ENCODE data around the gene CENPVL2. TPM values are rescaled to one million over a fixed set of nuclear protein-coding genes. Genes with fewer than 3 reads are reported as not detected.
A peak's percentile ranks its signal among the peaks of the same experiment; 100 is the strongest.
"Not testable (repeated sequence)": the region's sequence is repeated elsewhere in the genome, so short reads cannot be mapped to it uniquely, and the experiment has no call there.

The CENPVL2 gene
- not detected for total RNA-seq

GRCh38 chrX:51682720-51683062 is at the start of gene CENPVL2:
Gene CENPVL2, minus strand, starts transcription at chrX:51682831. Its CDS starts 0 bp downstream, at chrX:51682831.
- ATAC-seq; DNase-seq (ENCODE audit: low spot score): not testable (repeated sequence)

GRCh38 chrX:51728202-51728601 is 45.6 kb upstream of the CENPVL2 start:
- no peak for DNase-seq (ENCODE audit: low spot score)
- ATAC-seq = no peak

GRCh38 chrX:51712943-51713647 is 30.5 kb upstream of the CENPVL2 start:
- not testable (repeated sequence) for DNase-seq (ENCODE audit: low spot score); ATAC-seq

- not testable (repeated sequence) for DNase-seq (ENCODE audit: low spot score); ATAC-seq
Observed at GRCh38 chrX:51710277-51711164, 27.9 kb upstream of the CENPVL2 start, which contains the start of gene CENPVL1. Gene CENPVL1, plus strand, starts transcription at chrX:51710512. Its CDS starts 0 bp downstream, at chrX:51710512.

- DNase-seq (ENCODE audit: low spot score) (no peak), ATAC-seq (no peak)
Observed at GRCh38 chrX:51697397-51697796, 14.8 kb upstream of the CENPVL2 start.

GRCh38 chrX:51694254-51694653 is 11.6 kb upstream of the CENPVL2 start:
- no peak for DNase-seq (ENCODE audit: low spot score)

GRCh38 chrX:51681808-51682719 is 567 bp downstream of the CENPVL2 start:
- ATAC-seq; DNase-seq (ENCODE audit: low spot score): not testable (repeated sequence)

More at GRCh38 chrX:51694254-51694653, 11.6 kb upstream of the CENPVL2 start:
- no peak for ATAC-seq

GRCh38 chrX:51679689-51680433 is 2.8 kb downstream of the CENPVL2 start:
- not testable (repeated sequence) for DNase-seq (ENCODE audit: low spot score); ATAC-seq

- DNase-seq (ENCODE audit: low spot score) = no peak
- no peak for ATAC-seq
Observed at GRCh38 chrX:51665981-51666380, 16.6 kb downstream of the CENPVL2 start.

- DNase-seq (ENCODE audit: low spot score) (no peak), ATAC-seq (no peak)
Observed at GRCh38 chrX:51643377-51643776, 39.3 kb downstream of the CENPVL2 start.

- peak; percentile 48 for ATAC-seq
- no peak for DNase-seq (ENCODE audit: low spot score)
Observed at GRCh38 chrX:51641421-51642021, 41.1 kb downstream of the CENPVL2 start.

GRCh38 chrX:51636511-51636910 is 46.1 kb downstream of the CENPVL2 start:
- not testable (repeated sequence) for DNase-seq (ENCODE audit: low spot score); ATAC-seq

Other genes with a start within 250 kb of the CENPVL2 start
- gene NUDT11, start 186.2 kb downstream of the CENPVL2 start, total RNA-seq = 0.08 TPM
- not detected for gene CENPVL3, start 63.9 kb downstream of the CENPVL2 start, total RNA-seq
- not detected for gene CENPVL1, start 27.7 kb upstream of the CENPVL2 start, total RNA-seq
- 8.6 TPM for gene GSPT2, start 60.6 kb upstream of the CENPVL2 start, total RNA-seq
- gene MAGED1, start 210.8 kb upstream of the CENPVL2 start, total RNA-seq = 76.9 TPM

All from left lobe of liver (tissue), 2 donors.